Hematopoietic multipotent progenitor cell treated with erythropoietin and hydrocortisone succinate and interleukin-3 and kit ligand, for 4 days (in vitro differentiated cells): Measurements from ENCODE around the gene GHRL.
"Not testable (repeated sequence)": the region's sequence is repeated elsewhere in the genome, so short reads cannot be mapped to it uniquely, and the experiment has no call there.

Experiments
- DNase-seq: peaks from one replicate; pipeline ENCODE4 v3.0.0-alpha.2; 2015

The GHRL gene

GRCh38 chr3:10272476-10272875 is 20.3 kb downstream of the GHRL start:
- not testable (repeated sequence) for DNase-seq

GRCh38 chr3:10269443-10269842 is 23.3 kb downstream of the GHRL start:
- DNase-seq: no peak

GRCh38 chr3:10268930-10269329 is 23.8 kb downstream of the GHRL start:
- no peak for DNase-seq

GRCh38 chr3:10268116-10268515 is 24.6 kb downstream of the GHRL start:
- no peak for DNase-seq

GRCh38 chr3:10266936-10267335 is 25.8 kb downstream of the GHRL start:
- not testable (repeated sequence) for DNase-seq

- DNase-seq: no peak
Measured at GRCh38 chr3:10265833-10266232, 26.9 kb downstream of the GHRL start.

- peak; percentile 74 for DNase-seq
Measured at GRCh38 chr3:10263646-10264363, 28.9 kb downstream of the GHRL start.

- no peak for DNase-seq
Measured at GRCh38 chr3:10262027-10262426, 30.7 kb downstream of the GHRL start.

GRCh38 chr3:10260211-10260701 is 32.5 kb downstream of the GHRL start:
- DNase-seq: no peak

- DNase-seq: no peak
Measured at GRCh38 chr3:10259798-10260197, 32.9 kb downstream of the GHRL start.

GRCh38 chr3:10259036-10259435 is 33.7 kb downstream of the GHRL start:
- no peak for DNase-seq

GRCh38 chr3:10255835-10256234 is 36.9 kb downstream of the GHRL start:
- DNase-seq: no peak

- no peak for DNase-seq
Measured at GRCh38 chr3:10253731-10254130, 39.0 kb downstream of the GHRL start.

GRCh38 chr3:10251006-10251405 is 41.7 kb downstream of the GHRL start:
- DNase-seq: no peak

- DNase-seq: no peak
Measured at GRCh38 chr3:10249833-10250232, 42.9 kb downstream of the GHRL start.

- DNase-seq: peak; percentile 72
Measured at GRCh38 chr3:10248984-10249748, 43.6 kb downstream of the GHRL start.

GRCh38 chr3:10248184-10248983 is 44.4 kb downstream of the GHRL start, which contains the start of gene TATDN2:
Gene TATDN2 (plus strand): TSS chr3:10248459. CDS start chr3:10249201, 742 bp downstream.
- peak; percentile 99 for DNase-seq

GRCh38 chr3:10247679-10248183 is 45.0 kb downstream of the GHRL start:
- no peak for DNase-seq

GRCh38 chr3:10245081-10245712 is 47.5 kb downstream of the GHRL start:
- DNase-seq: no peak

GRCh38 chr3:10244009-10244408 is 48.7 kb downstream of the GHRL start:
- peak; percentile 31 for DNase-seq

- DNase-seq: peak; percentile 81
Measured at GRCh38 chr3:10242182-10243065, 50.3 kb downstream of the GHRL start.
